H1 (cell line): ENCODE results near the gene STK32A.

Source experiments
- BACH1 ChIP-seq: IDR thresholded peaks from 2 replicates; pipeline ENCODE4 v1.6.1; 2012; ENCODE audit warnings: low read length, improper control_type of control experiment
- CREB1 ChIP-seq: IDR thresholded peaks from 2 replicates; pipeline ENCODE4 v1.6.1; 2012; ENCODE audit warnings: inconsistent platforms
- EP300 ChIP-seq, 2 experiments: IDR thresholded peaks; 1 replicate in 1 of 2; 2 replicates in 1 of 2; pipeline ENCODE4 v1.6.1; 2011 to 2012; ENCODE audit warnings: low read depth in 2 of 2, low read length in 2 of 2, mild to moderate bottlenecking in 2 of 2, borderline replicate concordance in 1 of 2, inconsistent platforms in 1 of 2, moderate library complexity in 1 of 2
- EZH2 ChIP-seq: fragments of 200-600 bp; sonication (generic); IDR thresholded peaks from 2 replicates; pipeline ENCODE4 v1.7.1; 2012; ENCODE audit warnings: low read depth, mild to moderate bottlenecking, moderate library complexity, low read length, inconsistent platforms; ENCODE audit not compliant: severe bottlenecking
- GABPA ChIP-seq: IDR thresholded peaks from 2 replicates; pipeline ENCODE4 v1.6.1; 2011; ENCODE audit warnings: mild to moderate bottlenecking, low read length, moderate library complexity, borderline replicate concordance; ENCODE audit not compliant: insufficient read depth
- HDAC6 ChIP-seq: IDR thresholded peaks from one replicate; pipeline ENCODE4 v1.7.1; 2012; ENCODE audit warnings: low read depth, mild to moderate bottlenecking, inconsistent platforms, low read length, moderate library complexity
- MAFK ChIP-seq: IDR thresholded peaks from 2 replicates; pipeline ENCODE4 v1.6.1; 2012; ENCODE audit warnings: low read depth, mild to moderate bottlenecking, improper control_type of control experiment, low read length
- POLR2A ChIP-seq, 2 experiments: IDR thresholded peaks; 1 replicate in 1 of 2; 2 replicates in 1 of 2; pipeline ENCODE4 v1.6.1; 2011; ENCODE audit warnings: low read depth in 2 of 2, low read length in 2 of 2, mild to moderate bottlenecking in 2 of 2; ENCODE audit errors: control extremely low read depth in 1 of 2
- SIN3A ChIP-seq, 2 experiments: IDR thresholded peaks in 1 of 2; conservative IDR thresholded peaks in 1 of 2; 2 replicates each; pipeline ENCODE4 v1.6.1; 2011 to 2012; ENCODE audit warnings: low read length in 2 of 2, improper control_type of control experiment in 1 of 2, low read depth in 1 of 2, mild to moderate bottlenecking in 1 of 2
- TAF1 ChIP-seq: IDR thresholded peaks from 2 replicates; pipeline ENCODE4 v1.6.1; 2011; ENCODE audit warnings: mild to moderate bottlenecking, low read depth, low read length
- TF ChIP-seq, protein P1 (sequence below), 3 experiments: IDR thresholded peaks; 1 replicate in 2 of 3; 2 replicates in 1 of 3; pipeline versions ENCODE4 v1.5.1 to v1.6.1; 2011; ENCODE audit warnings: low read length in 3 of 3, mild to moderate bottlenecking in 3 of 3, inconsistent platforms in 2 of 3, low read depth in 1 of 3, moderate library complexity in 1 of 3; ENCODE audit not compliant: insufficient read depth in 1 of 3; ENCODE audit errors: control extremely low read depth in 1 of 3
- TF ChIP-seq, protein P2 (sequence below): IDR thresholded peaks from 2 replicates; pipeline ENCODE4 v1.6.1; 2011; ENCODE audit warnings: low read depth, mild to moderate bottlenecking, low read length; ENCODE audit not compliant: insufficient read depth
- TF ChIP-seq, protein P3 (sequence below): IDR thresholded peaks from 2 replicates; pipeline ENCODE4 v1.6.1; 2012; ENCODE audit warnings: inconsistent platforms

DNA sequence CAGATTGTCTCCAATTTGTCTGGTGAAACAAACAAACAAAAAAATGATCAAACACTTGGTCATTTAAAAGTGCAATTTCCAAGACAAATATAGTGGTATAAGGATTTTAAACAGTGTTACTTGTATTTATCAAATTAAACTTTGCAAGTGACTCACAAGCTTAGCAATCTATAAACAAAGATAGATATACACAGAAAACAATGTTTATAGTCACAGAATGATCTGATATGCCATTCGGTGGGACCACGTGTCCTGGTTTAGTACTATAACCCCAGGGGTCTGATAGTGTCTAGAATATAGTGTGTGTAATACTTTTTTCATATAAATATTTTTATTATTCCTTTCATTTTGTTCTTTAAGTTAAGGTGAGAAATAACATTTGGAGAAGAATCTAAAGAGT is 183.8 kb downstream of the STK32A start:
- no peak for TF ChIP-seq POLR2A (IDR thresholded peaks at IDR 0.05; ENCODE audit: control extremely low read depth in 1 of 2, low read depth in 2 of 2, low read length in 2 of 2)
- no peak for TF ChIP-seq HDAC6
- TF ChIP-seq CREB1, result no peak
- TF ChIP-seq TAF1, result no peak
- TF ChIP-seq, protein P1, sequence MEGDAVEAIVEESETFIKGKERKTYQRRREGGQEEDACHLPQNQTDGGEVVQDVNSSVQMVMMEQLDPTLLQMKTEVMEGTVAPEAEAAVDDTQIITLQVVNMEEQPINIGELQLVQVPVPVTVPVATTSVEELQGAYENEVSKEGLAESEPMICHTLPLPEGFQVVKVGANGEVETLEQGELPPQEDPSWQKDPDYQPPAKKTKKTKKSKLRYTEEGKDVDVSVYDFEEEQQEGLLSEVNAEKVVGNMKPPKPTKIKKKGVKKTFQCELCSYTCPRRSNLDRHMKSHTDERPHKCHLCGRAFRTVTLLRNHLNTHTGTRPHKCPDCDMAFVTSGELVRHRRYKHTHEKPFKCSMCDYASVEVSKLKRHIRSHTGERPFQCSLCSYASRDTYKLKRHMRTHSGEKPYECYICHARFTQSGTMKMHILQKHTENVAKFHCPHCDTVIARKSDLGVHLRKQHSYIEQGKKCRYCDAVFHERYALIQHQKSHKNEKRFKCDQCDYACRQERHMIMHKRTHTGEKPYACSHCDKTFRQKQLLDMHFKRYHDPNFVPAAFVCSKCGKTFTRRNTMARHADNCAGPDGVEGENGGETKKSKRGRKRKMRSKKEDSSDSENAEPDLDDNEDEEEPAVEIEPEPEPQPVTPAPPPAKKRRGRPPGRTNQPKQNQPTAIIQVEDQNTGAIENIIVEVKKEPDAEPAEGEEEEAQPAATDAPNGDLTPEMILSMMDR (IDR thresholded peaks at IDR 0.05; ENCODE audit: control extremely low read depth in 1 of 3, insufficient read depth in 1 of 3, low read depth in 1 of 3, low read length in 3 of 3), result no peak
- TF ChIP-seq GABPA, result no peak
- no peak for TF ChIP-seq EZH2
- TF ChIP-seq, protein P2, sequence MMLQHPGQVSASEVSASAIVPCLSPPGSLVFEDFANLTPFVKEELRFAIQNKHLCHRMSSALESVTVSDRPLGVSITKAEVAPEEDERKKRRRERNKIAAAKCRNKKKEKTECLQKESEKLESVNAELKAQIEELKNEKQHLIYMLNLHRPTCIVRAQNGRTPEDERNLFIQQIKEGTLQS, result no peak
- no peak for TF ChIP-seq SIN3A (conservative IDR thresholded peaks at IDR 0.05 in 1 of 2, IDR thresholded peaks at IDR 0.05 in 1 of 2; ENCODE audit: low read depth in 1 of 2, low read length in 2 of 2)
- no peak for TF ChIP-seq MAFK
- TF ChIP-seq, protein P3, sequence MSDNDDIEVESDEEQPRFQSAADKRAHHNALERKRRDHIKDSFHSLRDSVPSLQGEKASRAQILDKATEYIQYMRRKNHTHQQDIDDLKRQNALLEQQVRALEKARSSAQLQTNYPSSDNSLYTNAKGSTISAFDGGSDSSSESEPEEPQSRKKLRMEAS, result no peak
- no peak for TF ChIP-seq BACH1
- TF ChIP-seq EP300 (IDR thresholded peaks at IDR 0.05; ENCODE audit: borderline replicate concordance in 1 of 2, low read depth in 2 of 2, low read length in 2 of 2), result no peak
